NOMO-1 treated with DMSO at 0.1 percent for 48 hours (cell line): ENCODE measurements around the gene CEP135.
"Not testable (repeated sequence)": the region's sequence is repeated elsewhere in the genome, so short reads cannot be mapped to it uniquely, and the experiment has no call there.

Source experiments
- DNase-seq: peaks from one replicate; lab custom pipeline; 2025; ENCODE audit not compliant: unreplicated experiment; lab: John Stamatoyannopoulos, UW

CEP135 gene

GRCh38 chr4:55938481-55938880, 10.3 kb upstream of the CEP135 start:
- no peak for DNase-seq

- DNase-seq = no peak
Measured at GRCh38 chr4:55939421-55939820, 9.3 kb upstream of the CEP135 start.

- DNase-seq = no peak
Measured at GRCh38 chr4:55941881-55942396, 6.8 kb upstream of the CEP135 start.

DNA sequence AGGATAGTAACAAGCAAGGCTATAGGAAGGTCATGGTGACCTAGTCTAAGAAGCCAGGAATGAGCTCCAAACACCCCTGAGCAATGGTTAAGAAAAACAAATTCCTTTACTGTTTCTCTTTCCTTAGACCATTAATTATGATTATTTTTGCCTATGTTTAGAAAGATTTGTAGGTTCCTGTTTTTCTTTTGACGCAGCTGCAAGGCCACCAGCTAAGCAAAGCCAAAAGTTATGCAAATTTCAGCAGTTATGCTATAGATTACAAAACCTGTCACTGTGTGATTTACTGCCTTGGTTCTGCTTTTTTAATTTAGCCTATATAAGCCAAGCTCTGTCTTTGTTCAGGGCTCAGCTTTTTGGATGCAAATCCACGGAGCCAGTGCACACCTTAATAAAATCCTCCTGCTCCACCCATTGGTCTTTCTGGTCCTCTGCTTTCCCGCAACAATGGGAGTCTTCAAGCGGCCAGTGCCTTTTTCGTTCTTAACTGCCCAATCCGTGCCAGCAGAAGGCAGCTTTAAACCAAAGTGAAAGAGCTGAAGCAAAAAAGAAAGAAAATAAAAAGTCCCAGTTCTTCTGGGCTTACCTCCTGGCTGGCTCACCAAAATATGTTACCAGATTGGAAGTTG, 1.4 kb upstream of the CEP135 start:
- DNase-seq = peak; percentile 94

DNA sequence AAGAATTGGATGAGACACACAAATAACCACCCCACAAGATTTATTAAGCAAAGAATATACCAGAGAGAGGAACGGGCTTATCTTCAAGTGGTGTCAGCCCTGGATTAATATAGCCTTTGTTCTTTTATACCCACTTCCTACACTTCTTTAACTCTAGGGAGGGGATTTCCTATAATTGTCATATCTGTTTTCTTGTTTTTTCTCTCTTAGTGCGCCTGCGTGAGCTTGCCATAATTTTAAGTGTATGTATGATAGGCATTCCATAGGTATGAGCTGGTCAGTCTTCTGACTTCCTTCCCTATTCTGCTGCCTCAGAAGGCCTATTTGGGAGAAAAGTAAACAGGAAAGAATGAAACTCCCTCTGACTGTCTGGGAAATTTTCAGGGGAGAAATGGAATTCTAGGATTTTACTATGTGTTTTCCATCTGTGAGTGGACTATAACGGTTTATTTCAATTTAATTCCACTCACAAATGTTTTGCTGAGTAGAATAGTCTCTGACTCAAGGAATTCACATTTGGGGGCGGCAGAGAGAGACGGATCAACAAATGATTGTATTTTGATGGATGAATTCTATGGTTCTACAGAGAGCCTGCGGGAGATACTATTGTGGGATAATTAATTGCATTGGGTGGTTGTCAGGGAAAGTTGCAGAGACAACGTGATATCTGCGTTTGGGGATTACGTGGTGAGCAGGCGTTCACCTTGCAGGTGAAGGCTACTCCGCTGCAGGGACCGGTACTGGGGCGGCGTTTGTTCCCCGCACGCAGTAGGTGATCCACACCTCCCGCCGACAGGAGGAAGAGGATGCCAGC, 626 bp upstream of the CEP135 start:
- peak; percentile 23 for DNase-seq

- DNase-seq = no peak
Measured at GRCh38 chr4:55949482-55949802, 697 bp downstream of the CEP135 start.

DNA sequence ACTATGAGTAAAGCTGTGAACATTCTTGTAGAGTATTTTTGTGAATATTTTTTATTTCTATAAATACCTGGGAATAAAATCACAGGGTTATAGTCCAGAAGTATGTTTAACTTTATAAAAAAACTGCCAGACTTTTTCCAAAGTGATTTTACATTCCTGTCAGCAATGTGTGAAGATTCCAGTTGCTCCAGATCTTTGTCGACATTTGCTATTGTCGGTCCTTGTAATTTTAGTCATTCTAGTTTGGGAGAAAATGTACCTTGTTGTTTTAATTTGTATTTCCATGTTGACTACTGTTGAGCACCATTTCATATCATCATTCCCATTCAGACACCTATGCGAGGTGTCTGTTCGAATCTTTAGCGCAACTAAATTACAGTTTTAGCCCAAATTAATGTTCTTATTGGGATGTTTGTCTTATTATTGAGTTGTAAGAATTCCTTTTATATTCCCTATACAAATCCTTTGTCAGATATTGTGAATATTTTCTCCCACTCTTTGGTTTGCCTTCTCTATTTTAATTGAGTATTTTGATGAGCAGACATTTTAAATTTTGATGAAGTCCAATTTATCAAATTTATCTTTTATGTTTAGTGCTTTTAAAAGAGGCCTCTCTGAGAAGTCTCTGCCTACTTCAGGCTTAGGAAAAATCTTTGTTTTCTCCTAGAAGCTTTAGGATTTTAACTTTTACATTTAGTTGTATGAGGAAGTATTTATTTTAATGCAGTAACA, 2.6 kb downstream of the CEP135 start:
- no peak for DNase-seq

DNA sequence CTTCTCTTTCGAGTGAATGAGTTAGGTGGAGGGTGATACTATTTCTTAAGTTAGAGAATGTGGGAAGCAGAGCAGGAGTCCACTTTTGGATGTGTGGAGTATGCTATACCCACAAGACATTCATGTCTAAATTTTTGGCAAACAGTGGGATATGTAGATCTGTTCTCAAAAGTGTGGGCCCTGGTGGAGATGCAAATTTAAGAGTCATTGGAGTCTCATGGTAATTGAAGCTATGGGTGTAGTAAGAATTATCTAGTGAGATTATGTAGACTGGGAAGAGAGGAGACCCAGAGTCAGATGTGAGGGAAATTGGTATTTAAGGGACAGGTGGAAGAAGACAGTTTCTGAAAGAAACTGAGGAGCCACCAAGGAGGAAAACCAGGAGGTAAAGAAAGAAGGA, 7.0 kb downstream of the CEP135 start:
- no peak for DNase-seq

DNA sequence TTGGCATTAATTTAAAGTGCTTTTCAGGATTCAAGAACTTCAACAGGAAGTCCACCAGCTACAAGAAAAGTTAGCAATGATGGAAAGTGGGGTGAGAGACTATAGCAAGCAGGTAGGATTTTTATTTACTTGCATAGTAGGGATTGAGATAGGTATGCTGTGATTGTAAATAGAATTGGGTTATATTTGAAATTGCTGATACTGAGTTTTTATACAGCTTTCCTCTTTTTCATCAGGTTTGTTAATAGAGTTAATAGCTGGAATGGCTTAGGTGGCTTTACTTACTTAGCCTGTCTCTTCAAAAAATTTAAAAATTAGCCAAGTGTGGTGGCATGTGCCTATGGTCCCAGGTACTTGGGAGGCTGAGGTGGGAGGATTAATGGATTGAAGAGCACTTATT, 10.9 kb downstream of the CEP135 start:
- no peak for DNase-seq

GRCh38 chr4:55964046-55964445, 15.3 kb downstream of the CEP135 start:
- no peak for DNase-seq

DNA sequence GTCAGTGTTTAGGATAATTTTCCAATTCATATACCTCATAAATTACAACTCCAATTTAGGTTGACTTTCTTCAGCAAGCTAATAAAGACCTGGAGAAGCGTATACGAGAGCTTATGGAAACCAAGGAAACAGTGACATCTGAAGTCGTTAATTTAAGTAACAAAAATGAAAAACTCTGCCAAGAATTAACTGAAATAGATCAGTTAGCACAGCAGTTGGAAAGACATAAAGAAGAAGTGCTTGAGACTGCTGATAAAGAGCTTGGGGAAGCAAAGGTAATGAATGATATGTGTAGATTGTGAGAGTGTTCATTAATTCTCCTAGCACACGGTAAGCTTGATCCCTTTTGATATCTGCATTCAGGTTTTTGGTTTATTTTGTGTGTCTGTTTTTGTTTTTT, 16.8 kb downstream of the CEP135 start:
- DNase-seq = no peak

GRCh38 chr4:55966324-55966723, 17.6 kb downstream of the CEP135 start:
- not testable (repeated sequence) for DNase-seq

- no peak for DNase-seq
Measured at GRCh38 chr4:55967376-55967775, 18.6 kb downstream of the CEP135 start.

DNA sequence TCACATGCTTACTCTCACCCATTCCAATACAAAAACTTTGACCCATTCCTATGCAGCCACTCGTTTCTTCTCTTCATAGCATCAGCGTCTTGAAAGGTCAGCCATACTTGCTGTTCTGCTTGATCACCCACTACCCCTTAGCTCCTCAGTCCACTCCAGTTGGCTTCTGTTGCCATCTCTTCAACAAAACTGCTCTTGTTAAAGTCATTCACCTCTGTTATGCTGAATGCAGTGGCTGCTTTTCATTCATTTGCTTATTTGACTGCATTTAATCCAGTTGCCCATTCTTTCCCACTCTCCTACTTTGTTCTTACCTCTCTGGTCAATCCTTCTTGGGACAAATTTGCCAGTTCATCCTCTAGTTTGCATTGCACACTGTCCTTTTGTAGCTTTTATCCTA, 24.9 kb downstream of the CEP135 start:
- no peak for DNase-seq

- no peak for DNase-seq
Measured at GRCh38 chr4:55977811-55978210, 29.1 kb downstream of the CEP135 start.

GRCh38 chr4:55979562-55979961, 30.8 kb downstream of the CEP135 start:
- DNase-seq = no peak

- DNase-seq = no peak
Measured at GRCh38 chr4:55980725-55981124, 32.0 kb downstream of the CEP135 start.

GRCh38 chr4:55982976-55983375, 34.2 kb downstream of the CEP135 start:
- DNase-seq = no peak

DNA sequence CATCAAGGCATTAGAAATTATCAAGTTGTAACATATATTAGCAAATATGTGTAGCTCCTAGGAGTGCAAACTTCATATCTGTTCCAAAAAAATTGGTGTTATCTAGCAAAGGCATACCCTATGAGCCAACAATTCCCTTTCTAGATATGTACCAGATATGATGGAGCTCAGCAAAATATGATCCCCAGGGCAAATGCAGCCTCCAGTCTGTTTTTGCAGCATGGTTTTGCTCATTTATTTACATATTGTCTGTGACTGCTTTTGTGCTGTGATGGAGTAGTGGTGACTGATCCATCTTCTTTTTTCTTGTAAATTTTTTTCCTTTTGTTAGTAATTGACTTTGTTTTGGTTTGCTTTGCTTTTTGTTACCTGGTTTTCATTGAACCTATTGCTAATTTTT, 41.0 kb downstream of the CEP135 start:
- DNase-seq = no peak

- DNase-seq = no peak
Measured at GRCh38 chr4:55993994-55994663, 45.4 kb downstream of the CEP135 start.

DNA sequence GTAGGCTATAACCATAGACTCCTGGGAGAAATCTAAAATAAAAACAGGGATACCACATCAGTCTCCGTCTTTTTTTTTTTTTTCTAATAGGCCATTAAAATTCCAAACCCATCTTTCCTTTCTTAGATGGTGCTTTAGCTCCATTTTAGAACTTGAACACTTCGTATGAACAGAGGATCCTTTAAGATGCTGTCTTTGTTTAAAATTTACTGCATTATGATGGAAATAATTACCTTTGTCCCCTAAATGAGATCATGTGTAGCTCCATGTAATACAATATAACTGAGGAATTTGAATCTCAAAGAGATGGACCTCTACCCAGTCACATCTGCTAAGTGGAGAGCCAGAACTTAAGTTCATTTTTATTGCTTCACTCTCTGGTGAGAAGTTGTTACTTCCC, 47.9 kb downstream of the CEP135 start:
- DNase-seq = no peak
